NCI-H446 treated with DMSO at 0.1 percent for 48 hours (cell line): ENCODE measurements around the gene GABRD.

Source experiments
- DNase-seq: peaks from one replicate; lab custom pipeline; 2025; lab: John Stamatoyannopoulos, UW

GABRD gene

GRCh38 chr1:2039251-2039650, 20.1 kb downstream of the GABRD start:
- DNase-seq, result no peak

- no peak for DNase-seq
These were observed 22.2 kb downstream of the GABRD start for GRCh38 chr1:2041305-2041704.

DNA sequence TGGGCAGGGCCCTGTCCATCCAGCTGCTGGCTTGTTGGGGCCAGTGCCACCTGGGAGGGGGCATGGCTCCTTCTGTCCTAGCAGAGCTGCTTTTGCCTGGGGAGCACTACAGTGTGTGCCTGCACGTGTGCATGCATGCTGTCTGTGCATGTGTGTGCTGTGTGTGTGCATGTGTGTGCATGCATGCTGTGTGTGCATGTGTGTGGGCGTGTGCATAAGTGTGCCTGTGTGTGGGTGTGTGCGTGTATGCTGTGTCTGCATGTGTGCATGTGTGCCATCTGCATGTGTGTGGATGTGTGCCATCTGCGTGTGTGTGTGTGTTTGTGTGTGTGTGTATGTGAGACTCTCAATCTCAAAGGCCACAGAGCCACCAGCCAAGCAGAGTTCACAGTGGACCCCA, 22.7 kb downstream of the GABRD start:
- DNase-seq, result no peak

GRCh38 chr1:2042830-2043773, 24.0 kb downstream of the GABRD start:
- no peak for DNase-seq

DNA sequence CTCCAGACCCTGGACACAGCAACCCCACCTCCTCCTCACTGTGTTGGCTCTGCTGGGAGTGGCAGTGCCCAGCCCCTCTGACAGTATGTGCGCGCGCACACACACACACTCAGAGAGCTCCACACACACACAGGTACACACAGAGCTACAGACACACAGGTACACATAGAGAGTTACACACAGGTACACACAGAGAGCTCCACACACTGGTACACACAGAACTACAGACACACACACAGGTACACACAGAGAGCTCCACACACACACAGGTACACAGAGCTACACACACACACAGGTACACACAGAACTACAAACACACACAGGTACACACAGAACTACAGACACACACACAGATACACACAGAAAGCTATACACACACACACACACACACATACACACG, 24.7 kb downstream of the GABRD start:
- DNase-seq, result no peak

- no peak for DNase-seq
These were observed 25.6 kb downstream of the GABRD start for GRCh38 chr1:2044510-2045319.

- DNase-seq, result no peak
These were observed 26.5 kb downstream of the GABRD start for GRCh38 chr1:2045468-2046173.

- no peak for DNase-seq
These were observed 27.2 kb downstream of the GABRD start for GRCh38 chr1:2046174-2046917.

DNA sequence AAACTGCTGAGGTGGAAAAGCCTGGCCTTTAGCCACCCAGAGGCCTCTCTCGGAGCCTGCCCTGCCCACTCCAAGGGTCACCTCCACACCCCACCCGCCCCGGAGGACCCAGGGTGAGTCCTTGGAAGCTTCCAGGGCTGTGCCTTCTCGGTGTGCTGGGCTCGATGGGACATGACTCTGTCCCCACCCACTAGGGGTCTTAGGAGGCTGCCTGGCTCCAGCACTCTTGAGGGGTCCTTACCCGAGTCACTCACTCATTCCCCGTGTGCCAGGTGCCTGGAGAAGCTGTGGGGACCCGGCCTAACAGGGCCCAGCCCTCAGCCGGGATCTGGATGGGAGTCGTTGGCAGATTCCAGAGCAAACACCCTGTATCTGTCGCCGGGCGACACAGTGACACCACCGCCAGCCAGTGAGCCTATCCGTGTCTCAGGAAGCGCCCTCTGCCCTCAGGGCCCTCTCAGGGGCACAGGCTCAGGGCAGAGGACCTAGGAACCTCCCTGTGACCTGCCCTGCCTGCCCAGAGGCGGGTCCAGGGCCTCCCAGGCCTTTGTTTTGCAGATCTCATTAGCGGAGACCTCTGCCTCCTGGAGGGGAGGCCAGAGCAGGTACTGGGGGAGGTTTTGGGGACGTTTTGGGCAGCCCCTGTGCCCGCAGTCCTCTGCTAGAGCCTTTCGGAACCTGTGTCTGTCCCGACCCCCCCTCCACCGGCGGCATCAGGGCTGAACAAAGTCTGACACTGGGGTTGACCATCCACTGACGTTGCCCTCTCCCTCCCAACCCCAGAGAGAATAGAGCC, 28.0 kb downstream of the GABRD start:
- DNase-seq, result no peak

DNA sequence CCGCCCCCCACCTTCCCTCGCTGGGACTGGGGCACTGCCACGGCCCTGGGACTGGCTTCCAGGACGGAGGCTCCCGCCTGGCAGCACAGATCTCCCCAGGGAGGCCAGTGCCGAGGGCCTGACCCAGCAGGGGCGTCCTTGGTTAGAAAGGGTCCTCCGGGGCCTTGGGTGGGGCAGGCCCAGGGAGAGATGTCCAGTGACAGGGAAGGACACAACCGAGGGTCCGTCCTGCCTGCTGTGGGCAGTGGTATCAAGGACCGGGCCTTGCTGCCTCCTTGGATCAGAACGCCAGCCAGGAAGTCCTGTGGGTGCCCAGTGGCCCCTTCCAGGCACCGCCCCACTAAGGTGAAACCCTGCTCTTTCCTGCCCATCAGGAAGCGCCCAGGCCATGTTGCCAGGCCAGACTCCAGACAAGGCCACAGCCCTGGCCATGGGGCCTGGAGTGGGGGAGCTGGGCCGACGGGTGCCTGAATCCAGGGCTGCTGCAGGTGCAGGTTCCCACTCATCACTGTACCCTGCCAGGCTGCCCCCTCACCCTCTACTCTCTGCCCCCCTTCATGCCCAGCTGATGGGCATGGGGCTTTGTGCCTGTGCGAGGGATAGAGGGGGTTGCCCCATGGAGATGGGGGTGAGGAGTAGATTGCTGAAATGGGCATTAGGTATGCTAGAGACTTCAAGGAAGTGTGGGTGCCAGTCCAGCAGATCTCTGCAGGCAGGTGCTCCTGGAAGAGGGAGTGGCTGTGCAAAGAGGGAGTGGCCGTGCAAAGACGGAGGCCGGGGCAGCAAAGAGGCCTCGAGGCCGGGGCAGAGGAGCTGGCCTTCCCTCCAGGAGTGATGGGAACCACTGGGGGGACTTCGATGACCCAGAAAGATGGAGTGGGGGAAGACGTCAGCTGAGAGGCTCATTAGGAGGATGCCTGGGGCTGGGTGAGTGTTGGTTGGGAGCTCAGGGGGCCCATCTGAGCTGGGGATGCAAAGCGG, 28.9 kb downstream of the GABRD start:
- DNase-seq, result no peak

- no peak for DNase-seq
These were observed 30.1 kb downstream of the GABRD start for GRCh38 chr1:2049225-2049717.

- DNase-seq, result no peak
These were observed 30.7 kb downstream of the GABRD start, which contains the start of gene PRKCZ for GRCh38 chr1:2049718-2050431. Gene PRKCZ, plus strand, starts transcription at chr1:2050411. Its CDS starts 220 bp downstream, at chr1:2050631.

GRCh38 chr1:2050461-2050792, 31.3 kb downstream of the GABRD start:
- no peak for DNase-seq

DNA sequence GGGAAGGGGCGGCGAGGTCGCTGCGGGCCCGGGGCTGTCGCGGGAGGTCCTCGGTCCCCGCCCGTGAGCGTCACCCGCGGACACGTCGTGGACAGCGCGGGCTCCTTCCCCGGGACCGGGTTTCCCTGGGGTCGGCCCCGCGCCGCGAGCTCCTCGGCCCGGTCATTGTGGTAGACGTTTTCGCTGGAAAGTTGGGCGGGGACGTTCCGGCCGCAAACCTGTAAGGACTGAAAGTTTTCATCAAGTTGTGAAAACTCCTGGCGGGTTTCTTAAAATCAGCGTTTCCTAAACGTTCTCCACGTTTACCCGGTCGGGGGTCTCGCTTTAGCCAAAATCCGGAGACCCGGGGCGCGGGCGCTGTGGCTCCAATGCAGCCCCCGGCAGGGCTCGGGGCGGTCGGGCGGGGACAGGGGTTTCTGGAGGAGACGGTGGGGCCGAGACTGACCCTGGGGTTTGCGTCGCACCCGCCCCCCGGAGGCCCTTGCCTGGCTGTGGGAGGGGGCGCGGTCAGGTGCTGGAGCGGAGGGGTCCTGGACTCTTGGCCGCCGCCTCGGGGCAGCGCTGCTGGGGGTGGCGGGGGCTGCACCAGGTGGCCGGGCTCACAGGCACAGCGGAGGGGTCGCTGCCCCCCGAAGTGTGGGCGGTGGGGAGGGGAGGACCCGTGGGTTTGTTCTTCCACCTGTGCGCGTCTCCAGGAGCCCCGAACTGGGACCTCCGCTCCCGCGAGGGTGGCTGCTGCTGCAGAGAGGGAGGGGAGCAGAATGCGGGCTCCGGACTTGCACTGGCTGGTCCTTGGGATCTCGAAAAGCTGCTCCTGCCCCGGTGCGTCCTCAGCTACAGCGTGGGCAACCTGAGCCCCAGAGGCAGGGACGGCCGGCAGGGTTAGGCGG, 31.9 kb downstream of the GABRD start:
- no peak for DNase-seq

DNA sequence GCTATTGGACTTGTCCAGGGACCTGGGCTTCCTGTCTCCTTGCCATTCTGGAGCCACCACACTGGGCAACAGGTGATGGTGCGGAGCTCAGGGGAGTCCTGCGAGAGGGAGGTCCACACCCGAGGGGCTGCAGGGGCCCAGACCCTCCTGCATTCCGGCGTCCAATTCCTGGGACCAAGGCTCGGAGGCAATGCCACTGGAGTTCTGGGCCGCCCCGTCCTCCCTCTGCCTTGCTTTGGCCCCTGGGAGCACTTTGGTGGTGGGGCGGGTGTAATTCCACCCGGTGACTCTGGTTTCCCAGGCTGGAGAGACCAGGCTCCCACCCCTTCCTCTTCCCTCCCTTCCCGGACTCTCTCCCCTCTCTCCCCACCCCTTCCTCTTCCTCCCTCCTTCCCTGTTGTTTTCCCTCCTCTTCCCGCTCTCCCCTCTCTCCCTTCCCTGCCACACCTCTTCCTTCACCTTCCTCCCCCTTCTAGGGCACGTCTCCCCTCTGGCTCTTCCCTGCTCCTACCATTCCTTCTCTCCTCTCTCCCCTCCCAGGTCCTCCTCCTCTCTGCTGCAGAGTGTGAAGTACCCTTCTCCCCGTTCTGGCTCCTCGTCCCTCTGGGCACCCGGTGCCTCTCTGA, 33.0 kb downstream of the GABRD start:
- DNase-seq, result no peak

DNA sequence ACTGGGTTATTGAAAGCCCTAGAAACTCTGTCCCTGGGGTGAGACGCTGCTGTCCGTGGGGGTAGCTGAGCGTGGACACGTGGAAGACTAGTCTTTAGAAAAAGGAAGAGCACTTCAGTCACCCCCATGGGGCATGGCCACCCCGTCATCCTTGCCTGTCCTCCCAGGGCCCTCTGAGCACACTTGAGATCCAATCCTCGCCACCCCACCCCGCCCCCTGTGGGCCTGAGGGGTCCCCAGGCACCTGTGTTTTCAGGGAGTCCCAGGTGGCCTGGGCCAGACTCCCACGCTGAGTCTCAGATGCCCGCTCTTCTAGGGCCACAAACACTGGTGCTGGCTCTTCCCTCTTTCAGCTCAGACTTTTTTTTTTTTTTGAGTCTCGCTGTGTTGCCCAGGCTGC, 33.6 kb downstream of the GABRD start:
- no peak for DNase-seq

DNA sequence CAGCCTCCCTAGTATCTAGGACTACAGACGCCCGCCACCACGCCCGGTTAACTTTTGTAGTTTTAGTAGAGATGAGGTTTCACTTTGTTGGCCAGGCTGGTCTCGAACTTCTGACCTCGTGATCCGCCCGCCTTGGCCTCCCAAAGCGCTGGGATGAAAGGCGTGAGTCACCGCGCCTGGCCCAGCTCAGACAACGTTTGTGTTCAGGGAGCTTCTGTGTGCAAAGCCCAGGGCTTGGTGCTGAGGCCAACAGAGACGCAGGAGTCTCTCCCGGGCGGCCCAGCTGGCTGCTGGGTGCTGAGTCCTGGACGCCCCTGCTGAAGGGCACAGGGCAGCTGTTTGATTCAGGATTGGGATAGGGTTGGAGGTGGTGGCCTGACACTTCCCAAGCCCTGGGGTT, 34.1 kb downstream of the GABRD start:
- DNase-seq, result no peak
